Psoas muscle (tissue), 8 donors: ENCODE data around the gene KCNH6. TPM values are rescaled to one million over a fixed set of nuclear protein-coding genes. Genes with fewer than 3 reads are reported as not detected.

Source experiments
- ATAC-seq, 4 donors: fragments of 200-7000 bp; cut with Tn5 transposase; one replicate each; pipeline ENCODE4 v1.9.1; 2020; ENCODE audit warnings: moderate library complexity in 3 of 4, mild to moderate bottlenecking in 2 of 4
- DNase-seq, 2 donors: peaks; one replicate each; pipeline ENCODE4 v3.0.0-alpha.2; 2020
- H3K27ac ChIP-seq: fragments of 200-600 bp; one replicate; pipeline ENCODE4 v1.8.0; 2022
- H3K27me3 ChIP-seq, 3 donors: fragments of 200-600 bp in 1 of 3; one replicate each; pipeline versions ENCODE4 v1.6.1 to v1.8.0; 2013 to 2022; ENCODE audit warnings: low read length in 2 of 3, mild to moderate bottlenecking in 2 of 3, moderate library complexity in 1 of 3; ENCODE audit not compliant: insufficient read depth in 3 of 3
- H3K36me3 ChIP-seq, 2 donors: fragments of 200-600 bp in 1 of 2; one replicate each; pipeline versions ENCODE4 v1.6.1 to v1.8.0; 2013 to 2022; ENCODE audit warnings: low read depth in 1 of 2, mild to moderate bottlenecking in 1 of 2, moderate library complexity in 1 of 2; ENCODE audit not compliant: insufficient read depth in 1 of 2
- H3K4me1 ChIP-seq: fragments of 200-600 bp; one replicate; pipeline ENCODE4 v1.8.0; 2022
- H3K4me3 ChIP-seq: fragments of 200-600 bp; one replicate; pipeline ENCODE4 v1.8.0; 2022; ENCODE audit warnings: mild to moderate bottlenecking
- H3K9me3 ChIP-seq: fragments of 200-600 bp; one replicate; pipeline ENCODE4 v1.8.0; 2022
- CTCF ChIP-seq: fragments of 200-600 bp; IDR thresholded peaks from one replicate; pipeline ENCODE4 v1.8.0; 2022; ENCODE audit warnings: antibody characterized with exemption
- WGBS, 3 donors: extraction: QIAGEN DNeasy Blood & Tissue Kit; methylation state at CpG; one replicate each; pipeline versions ENCODE4 v1.1.6 to v1.1.7; 2013; 5-methylcytosine and 5-hydroxymethylcytosine counted together
- intact Hi-C, 2 donors: fragments of 100-400 bp; cut with DNase I; formaldehyde crosslinking; loops; one replicate each; pipeline versions ENCODE4 v1.11.0 to v1.14.2; 2022
- polyA plus RNA-seq, 3 donors: library from polyadenylated mRNA; stranded (reverse); fragments of 200-250 nt; gene quantifications; one replicate each; pipeline ENCODE4 v1.2.3, GENCODE V29; 2013
- total RNA-seq, 4 donors: library from RNA; stranded (reverse); fragmentation: NEBNext Ultra II Directional in 2 of 4; extraction: Animal tissue kit (Norgen Biotek cat#: 25700) in 2 of 4; gene quantifications; one replicate each; pipeline versions ENCODE4 v1.2.1 to v1.2.4, GENCODE V29; 2021 to 2023
- donor health status: healthy with polysubstance abuse.
- donor health status: DM: no; HTN: no; CAD: no; lungs with moderate emphysema.
- donor health status: Bipolar disorder and iron deficiency.
- donor health status: healthy.
- donor health status: DM: yes; HTN: yes; CAD: no.
- donor health status: DM: no; HTN: no; CAD: no.
- donor health status: DM: no; HTN: no; CAD: no.
- donor health status: DM: yes; HTN: yes; CAD: no.

The KCNH6 gene
- total and polyA plus RNA-seq, 7 donors = not detected

GRCh38 chr17:63542218-63542545, 19.0 kb downstream of the KCNH6 start:
- WGBS, 3 donors = 88 to 96% (median 90%) methylated on average over 9 of the region's 9 CpGs
- ATAC-seq (no peak), DNase-seq (no peak)
- TF ChIP-seq CTCF = no peak
- H3K4me1 ChIP-seq = no peaks in the 10 kb centered on the region
- H3K27me3 ChIP-seq = peaks cover 0 to 23% (median 9%) of the 10 kb centered on the region in 3 donors
- H3K9me3 ChIP-seq = no peaks in the 10 kb centered on the region
- H3K27ac ChIP-seq = no peak overlapping the region
- intact Hi-C loops = no loop called here
- H3K36me3 ChIP-seq = no peaks in the 10 kb centered on the region
- no peak overlapping the region for H3K4me3 ChIP-seq

GRCh38 chr17:63542942-63543821, 20.0 kb downstream of the KCNH6 start:
- Histone ChIP-seq H3K9me3 (no peaks in the 10 kb centered on the region), H3K36me3 (no peaks in the 10 kb centered on the region), H3K27me3 (peaks cover 0 to 20% (median 9%) of the 10 kb centered on the region in 3 donors), H3K4me3 (no peak overlapping the region), H3K4me1 (no peaks in the 10 kb centered on the region), H3K27ac (no peak overlapping the region)
- intact Hi-C loops = no loop called here
- no peak for DNase-seq
- TF ChIP-seq CTCF = no peak
- no peak for ATAC-seq
- 51 to 56% (median 54%) methylated on average over 14 to 15 of the region's 15 CpGs for WGBS, 3 donors

GRCh38 chr17:63543822-63544420, 20.8 kb downstream of the KCNH6 start:
- DNase-seq = no peak
- intact Hi-C loops = no loop called here
- ATAC-seq = no peak

GRCh38 chr17:63544467-63545301, 21.5 kb downstream of the KCNH6 start:
- H3K27ac ChIP-seq = no peak overlapping the region
- H3K27me3 ChIP-seq = peaks cover 0 to 5% (median 0%) of the 10 kb centered on the region in 3 donors
- WGBS, 3 donors = 86 to 88% (median 88%) methylated on average over 13 of the region's 13 CpGs
- DNase-seq = no peak
- no peak for ATAC-seq
- no peaks in the 10 kb centered on the region for H3K36me3 ChIP-seq
- no peak overlapping the region for H3K4me3 ChIP-seq
- TF ChIP-seq CTCF = no peak
- intact Hi-C loops = no loop called here
- peaks cover 6% of the 10 kb centered on the region for H3K4me1 ChIP-seq
- H3K9me3 ChIP-seq = no peaks in the 10 kb centered on the region

More at GRCh38 chr17:63543822-63544420, 20.8 kb downstream of the KCNH6 start:
- Histone ChIP-seq H3K9me3 (no peaks in the 10 kb centered on the region), H3K27me3 (peaks cover 0 to 13% (median 3%) of the 10 kb centered on the region in 3 donors), H3K36me3 (no peaks in the 10 kb centered on the region), H3K4me3 (no peak overlapping the region), H3K27ac (no peak overlapping the region), H3K4me1 (no peaks in the 10 kb centered on the region)
- TF ChIP-seq CTCF = no peak
